CD14-positive monocyte (primary cell): ENCODE measurements around the gene HOXD12. TPM values are rescaled to one million over a fixed set of nuclear protein-coding genes. Genes with fewer than 3 reads are reported as not detected.

Experiments used
- DNase-seq, 3 donors: peaks; one replicate each; pipeline ENCODE4 v3.0.0-alpha.2; 2011 to 2022
- H2AFZ ChIP-seq: 2 replicates; pipeline ENCODE4 v1.6.0; 2012; ENCODE audit warnings: mild to moderate bottlenecking, low read depth, low read length, inconsistent platforms; ENCODE audit not compliant: insufficient read depth, poor library complexity, severe bottlenecking
- H3K27ac ChIP-seq, 2 donors: 1 replicate in 1 of 2; 2 replicates in 1 of 2; pipeline ENCODE4 v1.5.1; 2012 to 2013; ENCODE audit warnings: low read length in 2 of 2, control low read depth in 1 of 2, inconsistent platforms in 1 of 2, low read depth in 1 of 2, mild to moderate bottlenecking in 1 of 2
- H3K27me3 ChIP-seq, 2 donors: one replicate each; pipeline versions ENCODE4 v1.6.0 to v1.6.1; 2011 to 2013; ENCODE audit warnings: low read length in 2 of 2; ENCODE audit not compliant: control insufficient read depth in 2 of 2, insufficient read depth in 2 of 2
- H3K36me3 ChIP-seq, 2 donors: replicated peaks in 1 of 2; 1 replicate in 1 of 2; 2 replicates in 1 of 2; pipeline versions ENCODE4 v1.5.1 to v1.6.1; 2012 to 2013; ENCODE audit warnings: low read length in 2 of 2, control low read depth in 1 of 2, inconsistent platforms in 1 of 2, mild to moderate bottlenecking in 1 of 2; ENCODE audit not compliant: insufficient read depth in 2 of 2, control insufficient read depth in 1 of 2
- H3K4me1 ChIP-seq, 2 donors: 1 replicate in 1 of 2; 2 replicates in 1 of 2; pipeline versions ENCODE4 v1.5.1 to v1.6.1; 2012 to 2013; ENCODE audit warnings: low read length in 2 of 2, control low read depth in 1 of 2, inconsistent platforms in 1 of 2, mild to moderate bottlenecking in 1 of 2, moderate library complexity in 1 of 2; ENCODE audit not compliant: insufficient read depth in 2 of 2, control insufficient read depth in 1 of 2
- H3K4me2 ChIP-seq: replicated peaks from 2 replicates; pipeline ENCODE3; 2012; ENCODE audit warnings: low read length, moderate library complexity, mild to moderate bottlenecking; ENCODE audit not compliant: poor library complexity, severe bottlenecking; ENCODE audit errors: extremely low read depth
- H3K4me3 ChIP-seq, 3 experiments: fragments of 200-600 bp in 1 of 3; sonication (generic) in 1 of 3; replicated peaks in 1 of 3; 1 replicate in 2 of 3; 2 replicates in 1 of 3; pipeline ENCODE4 v1.5.1; 2011 to 2013; ENCODE audit warnings: low read length in 3 of 3, mild to moderate bottlenecking in 3 of 3, control low read depth in 2 of 3, low read depth in 2 of 3, inconsistent platforms in 1 of 3, moderate library complexity in 1 of 3
- H3K79me2 ChIP-seq: 2 replicates; pipeline ENCODE4 v1.6.0; 2012; ENCODE audit warnings: mild to moderate bottlenecking, control low read depth, inconsistent platforms, low read length, moderate library complexity; ENCODE audit not compliant: insufficient read depth
- H3K9ac ChIP-seq: 2 replicates; pipeline ENCODE4 v1.6.0; 2017; ENCODE audit warnings: low read length, mild to moderate bottlenecking; ENCODE audit not compliant: insufficient read depth, poor library complexity, severe bottlenecking
- H3K9me3 ChIP-seq, 2 donors: replicated peaks in 1 of 2; 1 replicate in 1 of 2; 2 replicates in 1 of 2; pipeline versions ENCODE4 v1.5.1 to v1.6.1; 2012 to 2013; ENCODE audit warnings: low read length in 2 of 2, control low read depth in 1 of 2; ENCODE audit not compliant: control insufficient read depth in 1 of 2, insufficient read depth in 1 of 2
- H4K20me1 ChIP-seq: 2 replicates; pipeline ENCODE4 v1.6.0; 2012; ENCODE audit warnings: mild to moderate bottlenecking, low read length, control low read depth, moderate library complexity; ENCODE audit not compliant: insufficient read depth
- H3K27ac Mint-ChIP-seq, 7 donors: one replicate each; pipeline ENCODE4 v1.8.0; 2020; ENCODE audit warnings: mild to moderate bottlenecking in 7 of 7, mixed read lengths in 7 of 7, moderate library complexity in 6 of 7, inconsistent platforms in 2 of 7
- H3K27me3 Mint-ChIP-seq, 3 donors: one replicate each; pipeline ENCODE4 v1.8.0; 2021 to 2022; ENCODE audit warnings: low read depth in 3 of 3, mild to moderate bottlenecking in 3 of 3, mixed read lengths in 3 of 3, moderate library complexity in 3 of 3, inconsistent platforms in 1 of 3
- H3K36me3 Mint-ChIP-seq, 2 donors: one replicate each; pipeline ENCODE4 v1.8.0; 2020; ENCODE audit warnings: mixed read lengths in 2 of 2, inconsistent platforms in 1 of 2, mild to moderate bottlenecking in 1 of 2
- H3K4me1 Mint-ChIP-seq: one replicate; pipeline ENCODE4 v1.8.0; 2020; ENCODE audit warnings: mild to moderate bottlenecking, mixed read lengths
- H3K4me3 Mint-ChIP-seq, 2 donors: one replicate each; pipeline ENCODE4 v1.8.0; 2020; ENCODE audit warnings: mild to moderate bottlenecking in 2 of 2, mixed read lengths in 2 of 2, moderate library complexity in 1 of 2
- H3K9me3 Mint-ChIP-seq, 7 donors: one replicate each; pipeline ENCODE4 v1.8.0; 2020 to 2022; ENCODE audit warnings: mixed read lengths in 7 of 7, mild to moderate bottlenecking in 6 of 7, moderate library complexity in 6 of 7, inconsistent platforms in 2 of 7
- CTCF ChIP-seq: fragments of 200-600 bp; IDR thresholded peaks from one replicate; pipeline ENCODE4 v1.8.0; 2022; ENCODE audit warnings: antibody characterized with exemption, mild to moderate bottlenecking
- WGBS: methylation state at CpG from one replicate; pipeline ENCODE4 v1.1.5; 2013; ENCODE audit warnings: missing lambda C conversion rate; ENCODE audit not compliant: insufficient coverage; 5-methylcytosine and 5-hydroxymethylcytosine counted together
- intact Hi-C, 2 donors: fragments of 100-400 bp; cut with micrococcal nuclease; formaldehyde crosslinking; loops; one replicate each; pipeline versions ENCODE4 v1.15.0 to v1.15.1; 2023
- polyA plus RNA-seq, 3 donors: library from polyadenylated mRNA; depleted of rRNA in 1 of 3; unstranded in 2 of 3; stranded (reverse) in 1 of 3; fragments of 300-500 nt in 2 of 3; fragments of >200 nt in 1 of 3; fragmentation: Illumina TruSeq in 2 of 3; gene quantifications; 1 replicate in 2 of 3; 2 replicates in 1 of 3; pipeline ENCODE4 v1.2.3, GENCODE V29; 2012 to 2021

Gene HOXD12
- polyA plus RNA-seq, 3 donors = not detected

GRCh38 chr2:176074919-176075425 lies 24.6 kb upstream of the HOXD12 start:
- no peak overlapping the region for H2AFZ ChIP-seq
- TF ChIP-seq CTCF = no peak
- peaks cover 7 to 53% of the 10 kb centered on the region in 2 donors for H3K9me3 ChIP-seq
- DNase-seq = no peak
- no peak overlapping the region for H3K27ac Mint-ChIP-seq
- WGBS = no CpG with 5 or more reads among the region's 7 CpGs
- peaks cover 18% of the 10 kb centered on the region for H3K4me1 Mint-ChIP-seq
- H3K79me2 ChIP-seq = no peaks in the 10 kb centered on the region
- peak overlapping the region in 1 of 2 donors; percentile 60 for H3K4me3 Mint-ChIP-seq
- no peaks in the 10 kb centered on the region for H4K20me1 ChIP-seq
- H3K27ac ChIP-seq = no peak overlapping the region
- peaks cover 94 to 100% of the 10 kb centered on the region in 2 donors for H3K27me3 ChIP-seq
- H3K9me3 Mint-ChIP-seq = peaks cover 2 to 37% (median 21%) of the 10 kb centered on the region in 7 donors
- H3K4me2 ChIP-seq = no peak overlapping the region
- intact Hi-C loops = loop anchor here in 1 of 2 donors (5.0 kb wide), 1 partner anchor 37 kb away; no protein-coding TSS in a partner anchor
- H3K36me3 ChIP-seq = no peaks in the 10 kb centered on the region
- peaks cover 0 to 9% of the 10 kb centered on the region in 2 donors for H3K4me1 ChIP-seq
- H3K4me3 ChIP-seq = no peak overlapping the region
- peaks cover 89 to 97% (median 94%) of the 10 kb centered on the region in 3 donors for H3K27me3 Mint-ChIP-seq
- no peak overlapping the region for H3K9ac ChIP-seq
- peaks cover 0 to 9% of the 10 kb centered on the region in 2 donors for H3K36me3 Mint-ChIP-seq

DNA sequence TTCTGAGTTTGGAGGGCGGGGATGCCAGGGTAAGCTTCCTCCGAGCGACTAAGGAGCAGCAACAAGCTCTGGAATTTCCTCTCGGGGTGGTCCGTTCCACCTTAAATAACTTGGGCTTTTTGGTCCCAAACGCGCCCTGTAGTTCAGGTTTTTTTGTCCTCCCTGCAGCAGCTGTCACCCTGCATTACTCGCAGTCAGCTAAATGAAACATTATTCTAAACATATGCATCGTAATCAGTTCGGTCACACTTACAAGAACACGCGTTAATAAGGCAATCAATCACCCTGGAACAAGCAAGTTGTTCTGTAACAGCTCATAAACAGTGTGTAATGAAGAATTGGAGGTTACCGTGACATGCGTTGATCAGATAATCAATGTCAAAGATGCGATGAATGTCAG lies 24.1 kb upstream of the HOXD12 start:
- Histone ChIP-seq H3K4me3 (no peak overlapping the region), H4K20me1 (no peaks in the 10 kb centered on the region), H3K36me3 (no peaks in the 10 kb centered on the region), H2AFZ (no peak overlapping the region), H3K4me2 (no peak overlapping the region), H3K27me3 (peaks cover 91 to 96% of the 10 kb centered on the region in 2 donors), H3K4me1 (peaks cover 0 to 12% of the 10 kb centered on the region in 2 donors), H3K9me3 (peaks cover 7 to 55% of the 10 kb centered on the region in 2 donors), H3K9ac (no peak overlapping the region), H3K79me2 (no peaks in the 10 kb centered on the region), H3K27ac (no peak overlapping the region)
- Mint-ChIP-seq H3K4me3 (peak overlapping the region in 1 of 2 donors; percentile 52), H3K4me1 (peaks cover 18% of the 10 kb centered on the region), H3K27me3 (peaks cover 84 to 95% (median 91%) of the 10 kb centered on the region in 3 donors), H3K9me3 (peaks cover 4 to 37% (median 22%) of the 10 kb centered on the region in 7 donors), H3K36me3 (peaks cover 0 to 9% of the 10 kb centered on the region in 2 donors), H3K27ac (no peak overlapping the region)
- intact Hi-C loops = loop anchor here in 1 of 2 donors (5.0 kb wide), 1 partner anchor 37 kb away; no protein-coding TSS in a partner anchor
- TF ChIP-seq CTCF = no peak
- no peak for DNase-seq
- WGBS = 4% methylated on average over 8 of the region's 15 CpGs
